Cardiac fibroblast (primary cell): ENCODE measurements around the gene AAK1.

ENCODE experiments used
- DNase-seq, 2 donors: peaks; one replicate each; pipeline versions ENCODE4 v3.0.0 to v3.0.0-alpha.2; 2010; ENCODE audit warnings: low read depth in 2 of 2
- H3K4me3 ChIP-seq, 2 donors: replicated peaks in 1 of 2; 1 replicate in 1 of 2; 2 replicates in 1 of 2; pipeline ENCODE4 v1.5.1; 2011; ENCODE audit warnings: low read depth in 2 of 2, low read length in 2 of 2, mild to moderate bottlenecking in 2 of 2, moderate library complexity in 1 of 2
- TF ChIP-seq, protein P1 (sequence below): IDR thresholded peaks from one replicate; pipeline ENCODE4 v1.5.1; 2011; ENCODE audit warnings: low read depth, mild to moderate bottlenecking, low read length, inconsistent platforms

AAK1 gene

GRCh38 chr2:69638630-69639029, 4.9 kb downstream of the AAK1 start:
- no peak overlapping the region for H3K4me3 ChIP-seq
- no peak for DNase-seq
- TF ChIP-seq, protein P1, sequence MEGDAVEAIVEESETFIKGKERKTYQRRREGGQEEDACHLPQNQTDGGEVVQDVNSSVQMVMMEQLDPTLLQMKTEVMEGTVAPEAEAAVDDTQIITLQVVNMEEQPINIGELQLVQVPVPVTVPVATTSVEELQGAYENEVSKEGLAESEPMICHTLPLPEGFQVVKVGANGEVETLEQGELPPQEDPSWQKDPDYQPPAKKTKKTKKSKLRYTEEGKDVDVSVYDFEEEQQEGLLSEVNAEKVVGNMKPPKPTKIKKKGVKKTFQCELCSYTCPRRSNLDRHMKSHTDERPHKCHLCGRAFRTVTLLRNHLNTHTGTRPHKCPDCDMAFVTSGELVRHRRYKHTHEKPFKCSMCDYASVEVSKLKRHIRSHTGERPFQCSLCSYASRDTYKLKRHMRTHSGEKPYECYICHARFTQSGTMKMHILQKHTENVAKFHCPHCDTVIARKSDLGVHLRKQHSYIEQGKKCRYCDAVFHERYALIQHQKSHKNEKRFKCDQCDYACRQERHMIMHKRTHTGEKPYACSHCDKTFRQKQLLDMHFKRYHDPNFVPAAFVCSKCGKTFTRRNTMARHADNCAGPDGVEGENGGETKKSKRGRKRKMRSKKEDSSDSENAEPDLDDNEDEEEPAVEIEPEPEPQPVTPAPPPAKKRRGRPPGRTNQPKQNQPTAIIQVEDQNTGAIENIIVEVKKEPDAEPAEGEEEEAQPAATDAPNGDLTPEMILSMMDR = no peak

GRCh38 chr2:69637923-69638322, 5.6 kb downstream of the AAK1 start:
- no peak overlapping the region for H3K4me3 ChIP-seq
- TF ChIP-seq, protein P1 = no peak
- no peak for DNase-seq

DNA sequence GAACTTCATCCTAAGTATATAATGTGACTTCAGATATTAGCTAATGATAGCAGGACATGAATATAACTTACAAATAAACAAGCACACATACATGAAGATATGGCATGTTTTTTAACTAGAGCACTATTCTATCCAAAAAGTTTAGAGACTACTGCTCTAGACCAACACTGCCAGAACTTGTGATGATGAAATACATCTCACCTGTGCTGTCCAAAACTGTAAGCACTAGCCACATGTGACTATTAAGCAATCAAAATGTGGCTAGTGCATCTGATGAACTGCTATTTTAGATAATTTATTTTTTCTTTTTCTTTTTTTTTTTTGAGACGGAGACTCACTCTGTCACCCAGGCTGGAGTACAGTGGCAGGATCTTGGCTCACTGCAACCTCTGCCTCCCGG, 7.1 kb downstream of the AAK1 start:
- no peak for DNase-seq
- H3K4me3 ChIP-seq = no peak overlapping the region
- TF ChIP-seq, protein P1 = no peak

GRCh38 chr2:69635432-69635831, 8.1 kb downstream of the AAK1 start:
- TF ChIP-seq, protein P1 = no peak
- H3K4me3 ChIP-seq = no peak overlapping the region
- no peak for DNase-seq

DNA sequence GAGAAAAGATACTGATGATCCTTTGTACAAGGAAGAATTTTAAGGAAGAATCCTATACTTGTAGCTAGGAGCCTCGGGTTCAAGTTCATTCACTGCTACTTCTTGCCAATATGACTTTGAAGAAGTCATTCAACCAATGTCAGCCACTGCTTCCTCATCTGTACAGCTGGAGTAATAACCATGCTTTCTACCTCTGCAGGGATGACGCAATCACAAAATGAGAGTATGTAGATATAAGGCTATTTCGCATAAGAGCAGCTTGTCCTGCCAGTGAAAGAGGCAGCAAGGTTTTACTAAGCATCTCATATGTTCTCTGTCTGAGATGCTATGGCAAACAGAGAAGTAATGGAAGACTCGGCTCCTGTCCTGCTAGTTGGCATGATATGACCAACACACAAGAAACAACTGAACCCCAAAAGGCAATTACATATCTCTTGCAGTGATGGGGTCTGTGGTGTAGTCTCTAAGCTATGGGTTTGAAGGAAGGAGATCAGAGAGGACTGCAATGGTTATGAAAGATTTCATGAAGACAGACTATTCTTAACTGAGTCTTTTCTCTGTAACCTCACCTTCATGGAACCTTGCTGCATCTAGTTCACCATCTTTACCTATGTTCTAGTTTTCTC, 9.2 kb downstream of the AAK1 start:
- TF ChIP-seq, protein P1 = no peak
- peak in 1 of 2 donors; percentile 31 for DNase-seq
- H3K4me3 ChIP-seq = no peak overlapping the region

DNA sequence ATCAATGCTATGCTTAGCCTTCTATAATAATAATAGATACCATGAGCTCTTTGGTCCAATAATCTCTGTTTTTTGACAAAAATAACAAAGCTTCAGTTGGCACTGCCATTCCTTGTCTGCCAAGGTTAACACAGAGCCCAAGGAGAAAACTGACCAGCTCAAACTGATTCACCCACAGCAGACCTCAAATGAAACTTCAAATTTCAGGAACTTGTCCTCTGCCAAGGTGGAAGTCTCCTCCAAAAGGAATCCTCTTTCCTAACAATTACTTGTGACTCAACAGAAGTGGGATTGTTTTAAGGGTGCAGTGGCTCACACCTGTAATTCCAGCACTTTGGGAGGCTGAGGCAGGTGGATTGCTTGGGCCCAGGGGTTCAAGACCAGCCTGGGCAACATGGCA, 12.1 kb downstream of the AAK1 start:
- no peak overlapping the region for H3K4me3 ChIP-seq
- no peak for DNase-seq
- TF ChIP-seq, protein P1 = no peak
